ENCODE data around the gene BCAS3. TPM values are rescaled to one million over a fixed set of nuclear protein-coding genes. Genes with fewer than 3 reads are reported as not detected.
"Not testable (repeated sequence)": the region's sequence is repeated elsewhere in the genome, so short reads cannot be mapped to it uniquely, and the experiment has no call there.

Gene BCAS3
- total RNA-seq, 2 experiments from 2014 or later, result 7.2 to 7.5 TPM

DNA sequence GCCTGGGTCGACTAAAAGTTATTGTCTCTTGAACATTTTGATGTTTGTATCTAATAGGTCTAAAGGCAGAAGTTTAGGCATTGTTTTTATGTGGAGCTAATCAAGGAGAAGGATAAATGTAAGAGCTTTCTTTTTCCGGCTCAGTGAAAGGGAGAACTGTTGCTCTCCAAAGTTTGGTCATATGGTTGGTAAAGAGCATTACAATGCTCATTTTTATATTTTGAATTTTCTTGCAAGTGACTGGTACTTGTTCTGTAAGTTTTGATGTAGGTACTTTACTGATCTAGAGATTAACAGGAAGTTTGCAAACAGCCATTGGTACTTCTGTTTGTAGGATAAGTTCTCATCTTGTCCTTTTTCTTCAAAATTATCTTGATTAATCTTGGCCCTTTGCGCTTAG, 30.9 kb upstream of the BCAS3 start:
- no peak overlapping the region for H3K27ac Mint-ChIP-seq
- DNase-seq, result no peak
- no peaks in the 10 kb centered on the region for H3K27me3 Mint-ChIP-seq (ENCODE audit: low read depth)
- H3K9me3 Mint-ChIP-seq, result no peaks in the 10 kb centered on the region
- peaks cover 8% of the 10 kb centered on the region for H3K4me1 Mint-ChIP-seq (ENCODE audit: low read depth)
- H3K4me3 Mint-ChIP-seq, result no peak overlapping the region
- CTCF ChIA-PET, result interaction anchor here (1.3 kb wide), 1 partner anchor 69 kb away, joined by 3 read pairs; no protein-coding TSS in a partner anchor
- peaks cover 24% of the 10 kb centered on the region for H3K36me3 Mint-ChIP-seq (ENCODE audit: low read depth)
- intact Hi-C loops (cut with micrococcal nuclease), result no loop called here

- H3K9me3 Mint-ChIP-seq, result no peaks in the 10 kb centered on the region
- peaks cover 11% of the 10 kb centered on the region for H3K4me1 Mint-ChIP-seq (ENCODE audit: low read depth)
- peaks cover 27% of the 10 kb centered on the region for H3K36me3 Mint-ChIP-seq (ENCODE audit: low read depth)
- H3K27me3 Mint-ChIP-seq (ENCODE audit: low read depth), result no peaks in the 10 kb centered on the region
- no peak overlapping the region for H3K4me3 Mint-ChIP-seq
- H3K27ac Mint-ChIP-seq, result no peak overlapping the region
- DNase-seq, result no peak
- CTCF ChIA-PET, result interaction anchor here (0.7 to 2.1 kb wide), 2 partner anchors 9 to 707 kb away, joined by 5 to 10 read pairs; no protein-coding TSS in a partner anchor
- intact Hi-C loops (cut with micrococcal nuclease), result no loop called here
Observed at GRCh38 chr17:60647705-60648104, 29.9 kb upstream of the BCAS3 start.

GRCh38 chr17:60652454-60653247, 25.0 kb upstream of the BCAS3 start:
- H3K4me3 Mint-ChIP-seq, result no peak overlapping the region
- intact Hi-C loops (cut with micrococcal nuclease), result no loop called here
- H3K27ac Mint-ChIP-seq, result no peak overlapping the region
- no peaks in the 10 kb centered on the region for H3K9me3 Mint-ChIP-seq
- CTCF ChIA-PET, result interaction anchor here (1.6 kb wide), 1 partner anchor 14 kb away, joined by 6 read pairs; no protein-coding TSS in a partner anchor
- peaks cover 27% of the 10 kb centered on the region for H3K4me1 Mint-ChIP-seq (ENCODE audit: low read depth)
- DNase-seq, result no peak
- peaks cover 30% of the 10 kb centered on the region for H3K36me3 Mint-ChIP-seq (ENCODE audit: low read depth)
- no peaks in the 10 kb centered on the region for H3K27me3 Mint-ChIP-seq (ENCODE audit: low read depth)

DNA sequence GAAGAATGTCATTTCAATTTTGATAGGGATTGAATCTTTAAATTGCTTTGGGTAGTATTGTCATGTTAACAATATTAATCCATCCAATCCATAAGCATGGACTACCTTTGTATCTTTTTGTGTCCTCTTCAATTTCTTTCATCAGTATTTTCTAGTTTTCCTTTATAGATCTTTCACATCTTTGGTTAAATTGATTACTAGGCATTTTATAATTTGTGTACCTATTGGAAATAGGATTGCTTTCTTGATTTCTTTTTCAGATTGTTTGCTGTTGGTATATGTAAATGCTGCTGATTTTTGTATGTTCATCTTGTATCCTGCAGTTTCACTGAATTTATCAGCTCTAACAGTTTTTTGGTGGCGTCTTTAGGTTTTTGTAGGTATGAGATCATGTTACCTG, 24.1 kb upstream of the BCAS3 start:
- Mint-ChIP-seq H3K4me3 (no peak overlapping the region), H3K9me3 (no peaks in the 10 kb centered on the region), H3K36me3 (ENCODE audit: low read depth) (peaks cover 25% of the 10 kb centered on the region), H3K4me1 (ENCODE audit: low read depth) (peaks cover 27% of the 10 kb centered on the region), H3K27me3 (ENCODE audit: low read depth) (no peaks in the 10 kb centered on the region), H3K27ac (no peak overlapping the region)
- DNase-seq, result no peak
- CTCF ChIA-PET, result interaction anchor here (1.6 kb wide), 1 partner anchor 15 kb away, joined by 6 read pairs; no protein-coding TSS in a partner anchor
- intact Hi-C loops (cut with micrococcal nuclease), result no loop called here

GRCh38 chr17:60656499-60656898, 21.2 kb upstream of the BCAS3 start:
- Mint-ChIP-seq H3K9me3 (no peaks in the 10 kb centered on the region), H3K27ac (no peak overlapping the region), H3K27me3 (ENCODE audit: low read depth) (no peaks in the 10 kb centered on the region), H3K4me3 (no peak overlapping the region), H3K36me3 (ENCODE audit: low read depth) (peaks cover 10% of the 10 kb centered on the region), H3K4me1 (ENCODE audit: low read depth) (peaks cover 26% of the 10 kb centered on the region)
- DNase-seq, result no peak
- CTCF ChIA-PET, result interaction anchor here (0.9 to 1.7 kb wide), 2 partner anchors 17 to 18 kb away, joined by 4 to 5 read pairs; no protein-coding TSS in a partner anchor
- intact Hi-C loops (cut with micrococcal nuclease), result no loop called here

DNA sequence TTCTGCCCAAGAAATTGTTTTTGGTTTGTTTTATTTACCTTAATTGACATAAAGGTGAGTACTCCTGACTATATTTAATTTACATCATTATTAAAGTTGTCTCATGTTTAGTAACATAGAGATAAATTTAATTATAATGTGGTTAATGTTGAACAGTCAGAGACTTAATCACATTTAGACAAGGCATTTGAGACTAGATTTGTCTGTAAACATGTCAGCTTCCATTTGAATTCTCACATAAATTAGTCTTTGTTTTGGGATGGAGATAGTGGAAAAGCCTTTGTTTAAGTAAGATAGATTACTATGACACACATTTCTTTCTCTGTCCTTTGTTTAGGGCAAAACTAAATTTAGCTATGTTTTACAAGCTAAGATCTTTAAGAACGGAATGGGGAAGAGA, 18.5 kb upstream of the BCAS3 start:
- intact Hi-C loops (cut with micrococcal nuclease), result no loop called here
- Mint-ChIP-seq H3K27me3 (ENCODE audit: low read depth) (no peaks in the 10 kb centered on the region), H3K9me3 (no peaks in the 10 kb centered on the region), H3K36me3 (ENCODE audit: low read depth) (peaks cover 10% of the 10 kb centered on the region), H3K4me1 (ENCODE audit: low read depth) (peaks cover 6% of the 10 kb centered on the region), H3K27ac (no peak overlapping the region), H3K4me3 (no peak overlapping the region)
- no peak for DNase-seq
- CTCF ChIA-PET, result no interaction called here

DNA sequence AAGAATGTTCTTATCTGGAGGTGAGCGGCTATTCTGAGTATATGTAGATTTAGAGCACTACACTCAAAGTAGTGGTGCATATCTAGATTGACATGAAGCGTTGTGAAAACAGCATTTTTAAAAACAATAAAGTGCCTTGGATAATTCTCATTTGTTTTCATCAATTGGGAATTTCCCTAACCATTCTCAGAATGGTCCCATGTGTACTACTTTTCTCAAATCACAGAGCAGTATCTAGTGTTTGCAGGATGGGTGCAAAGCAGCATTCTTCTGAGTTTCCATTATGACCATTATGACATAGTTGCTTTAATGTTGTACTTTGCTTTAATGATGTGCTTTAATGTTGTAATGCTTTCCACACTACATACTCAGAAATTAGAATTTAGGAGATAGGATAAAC, 16.2 kb upstream of the BCAS3 start:
- peaks cover 17% of the 10 kb centered on the region for H3K36me3 Mint-ChIP-seq (ENCODE audit: low read depth)
- DNase-seq, result no peak
- intact Hi-C loops (cut with micrococcal nuclease), result no loop called here
- H3K4me1 Mint-ChIP-seq (ENCODE audit: low read depth), result peaks cover 2% of the 10 kb centered on the region
- no peaks in the 10 kb centered on the region for H3K27me3 Mint-ChIP-seq (ENCODE audit: low read depth)
- no peak overlapping the region for H3K27ac Mint-ChIP-seq
- CTCF ChIA-PET, result no interaction called here
- H3K4me3 Mint-ChIP-seq, result no peak overlapping the region
- H3K9me3 Mint-ChIP-seq, result no peaks in the 10 kb centered on the region

DNA sequence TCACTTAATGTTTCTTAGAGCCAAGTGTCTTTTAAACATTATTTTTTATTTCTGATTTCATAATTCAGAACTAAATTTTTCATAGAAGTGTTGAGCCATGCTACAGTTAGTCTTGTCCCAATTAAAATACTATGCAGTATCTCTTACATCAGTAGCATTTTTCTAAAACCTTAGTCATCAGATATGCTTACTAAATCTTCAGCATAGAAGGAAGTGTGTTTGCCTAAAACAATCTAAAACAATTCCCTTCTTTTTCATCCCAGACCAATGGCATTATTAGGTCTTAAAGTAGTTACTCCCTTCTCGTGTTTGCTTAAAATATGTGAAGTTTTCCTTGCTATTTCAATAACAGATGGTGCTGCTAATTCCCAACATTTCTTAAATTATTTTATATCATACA, 13.6 kb upstream of the BCAS3 start:
- no peak for DNase-seq
- Mint-ChIP-seq H3K27ac (no peak overlapping the region), H3K36me3 (ENCODE audit: low read depth) (peaks cover 13% of the 10 kb centered on the region), H3K9me3 (no peaks in the 10 kb centered on the region), H3K4me3 (no peak overlapping the region), H3K4me1 (ENCODE audit: low read depth) (peaks cover 2% of the 10 kb centered on the region), H3K27me3 (ENCODE audit: low read depth) (no peaks in the 10 kb centered on the region)
- intact Hi-C loops (cut with micrococcal nuclease), result no loop called here
- CTCF ChIA-PET, result no interaction called here

DNA sequence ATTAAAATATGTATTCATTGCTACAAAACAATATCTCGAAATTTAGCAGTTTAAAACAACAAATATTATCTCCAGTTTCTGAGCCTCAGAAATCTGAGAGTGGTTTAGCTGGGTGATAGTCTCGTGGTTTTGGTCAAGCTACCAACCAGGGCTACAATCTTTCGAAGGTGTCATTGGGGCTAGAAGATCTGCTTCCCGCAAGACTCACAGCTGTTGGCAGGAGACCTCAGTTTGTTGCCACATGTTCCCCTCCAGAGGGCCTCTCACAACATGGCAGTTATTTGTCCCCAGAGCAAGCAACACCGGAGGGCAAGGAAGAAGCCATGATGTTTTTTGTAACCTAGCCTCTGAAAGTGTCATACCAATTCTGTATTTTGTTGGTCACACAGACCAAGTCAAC, 12.0 kb upstream of the BCAS3 start:
- H3K36me3 Mint-ChIP-seq (ENCODE audit: low read depth), result peaks cover 13% of the 10 kb centered on the region
- H3K27ac Mint-ChIP-seq, result no peak overlapping the region
- H3K9me3 Mint-ChIP-seq, result no peaks in the 10 kb centered on the region
- H3K27me3 Mint-ChIP-seq (ENCODE audit: low read depth), result no peaks in the 10 kb centered on the region
- CTCF ChIA-PET, result no interaction called here
- H3K4me3 Mint-ChIP-seq, result no peak overlapping the region
- intact Hi-C loops (cut with micrococcal nuclease), result no loop called here
- no peak for DNase-seq
- H3K4me1 Mint-ChIP-seq (ENCODE audit: low read depth), result peaks cover 2% of the 10 kb centered on the region

GRCh38 chr17:60668741-60669140, 8.9 kb upstream of the BCAS3 start:
- H3K36me3 Mint-ChIP-seq (ENCODE audit: low read depth); H3K27ac Mint-ChIP-seq; H3K9me3 Mint-ChIP-seq; H3K4me1 Mint-ChIP-seq (ENCODE audit: low read depth); H3K27me3 Mint-ChIP-seq (ENCODE audit: low read depth); DNase-seq; intact Hi-C loops (cut with micrococcal nuclease); H3K4me3 Mint-ChIP-seq: not testable (repeated sequence)
- CTCF ChIA-PET, result interaction anchor here (0.7 kb wide), 1 partner anchor 130 kb away, joined by 4 read pairs; no protein-coding TSS in a partner anchor

DNA sequence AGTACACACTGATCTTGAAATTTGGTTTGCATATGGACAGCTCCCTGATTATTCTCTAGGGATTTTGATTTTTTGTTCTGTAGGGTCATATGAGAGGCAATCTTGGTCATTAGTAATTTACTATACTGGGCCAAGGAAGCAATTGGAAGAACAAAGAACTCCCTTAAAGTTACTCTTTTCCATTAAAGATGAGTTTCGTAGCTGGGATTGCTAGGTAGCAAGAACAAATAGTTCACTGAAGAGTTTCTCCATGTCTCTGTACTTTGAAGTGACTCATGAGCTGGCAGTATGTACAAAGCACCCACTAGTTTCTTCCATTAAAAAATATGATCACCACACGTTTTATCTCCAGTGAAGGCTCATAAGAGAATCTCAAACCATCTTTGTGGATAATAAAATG, 6.2 kb upstream of the BCAS3 start:
- Mint-ChIP-seq H3K36me3 (ENCODE audit: low read depth) (no peaks in the 10 kb centered on the region), H3K4me3 (no peak overlapping the region)
- CTCF ChIA-PET, result interaction anchor here (0.6 kb wide), 1 partner anchor 185 kb away, joined by 3 read pairs; no protein-coding TSS in a partner anchor

DNA sequence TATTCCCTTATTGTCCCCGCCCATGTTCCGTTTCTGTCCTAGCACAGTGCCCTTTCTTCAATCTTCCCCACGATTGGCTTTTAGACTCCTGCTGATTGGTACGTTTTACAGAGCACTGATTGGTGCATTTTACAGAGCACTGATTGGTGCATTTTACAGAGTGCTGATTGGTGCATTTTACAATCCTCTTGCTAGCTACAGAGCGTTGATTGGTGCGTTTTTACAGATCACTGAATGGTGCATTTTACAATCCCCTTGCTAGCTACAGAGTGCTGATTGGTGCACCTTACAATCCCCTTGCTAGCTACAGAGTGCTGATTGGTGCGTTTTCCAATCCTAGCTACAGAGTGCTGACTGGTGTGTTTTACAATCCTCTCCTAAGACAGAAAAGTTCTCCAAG, 3.0 kb upstream of the BCAS3 start:
- DNase-seq; H3K27ac Mint-ChIP-seq; H3K4me3 Mint-ChIP-seq; H3K9me3 Mint-ChIP-seq; H3K27me3 Mint-ChIP-seq (ENCODE audit: low read depth); H3K36me3 Mint-ChIP-seq (ENCODE audit: low read depth): not testable (repeated sequence)
- peaks cover 11% of the 10 kb centered on the region for H3K4me1 Mint-ChIP-seq (ENCODE audit: low read depth)
- CTCF ChIA-PET, result interaction anchor here (0.9 kb wide), 1 partner anchor 36 kb away, joined by 4 read pairs; no protein-coding TSS in a partner anchor
- intact Hi-C loops (cut with micrococcal nuclease), result loop anchor here (10.0 kb wide), 1 partner anchor 540 kb away; no protein-coding TSS in a partner anchor

More for the DNA sequence above, 6.2 kb upstream of the BCAS3 start:
- Mint-ChIP-seq H3K9me3 (peaks cover 1% of the 10 kb centered on the region), H3K27ac (no peak overlapping the region), H3K27me3 (ENCODE audit: low read depth) (no peaks in the 10 kb centered on the region), H3K4me1 (ENCODE audit: low read depth) (no peaks in the 10 kb centered on the region)
- intact Hi-C loops (cut with micrococcal nuclease), result loop anchor here (10.0 kb wide), 1 partner anchor 537 kb away; no protein-coding TSS in a partner anchor
- no peak for DNase-seq

- H3K4me3 Mint-ChIP-seq, result peak overlapping the region; percentile 34
- CTCF ChIA-PET, result interaction anchor here (0.7 kb wide), 1 partner anchor 9 kb away, joined by 3 read pairs; no protein-coding TSS in a partner anchor
- peaks cover 11% of the 10 kb centered on the region for H3K4me1 Mint-ChIP-seq (ENCODE audit: low read depth)
- DNase-seq, result no peak
- H3K27ac Mint-ChIP-seq, result no peak overlapping the region
- intact Hi-C loops (cut with micrococcal nuclease), result loop anchor here (2.0 to 10.0 kb wide), 2 partner anchors 541 to 597 kb away; partner anchors contain the start of gene HEATR6
- peaks cover 1% of the 10 kb centered on the region for H3K9me3 Mint-ChIP-seq
- no peaks in the 10 kb centered on the region for H3K36me3 Mint-ChIP-seq (ENCODE audit: low read depth)
- no peaks in the 10 kb centered on the region for H3K27me3 Mint-ChIP-seq (ENCODE audit: low read depth)
Observed at GRCh38 chr17:60675997-60676396, 1.7 kb upstream of the BCAS3 start.

Data from activated naive CD4-positive, alpha-beta T cell treated with anti-CD3 and anti-CD28 coated beads for 36 hours (primary cell).